Measurements from ENCODE around the gene MORN5. TPM values are rescaled to one million over a fixed set of nuclear protein-coding genes. Genes with fewer than 3 reads are reported as not detected.

MORN5 gene
- total and polyA plus RNA-seq, 4 donors: 17.9 to 22.9 (median 18.6) TPM

DNA sequence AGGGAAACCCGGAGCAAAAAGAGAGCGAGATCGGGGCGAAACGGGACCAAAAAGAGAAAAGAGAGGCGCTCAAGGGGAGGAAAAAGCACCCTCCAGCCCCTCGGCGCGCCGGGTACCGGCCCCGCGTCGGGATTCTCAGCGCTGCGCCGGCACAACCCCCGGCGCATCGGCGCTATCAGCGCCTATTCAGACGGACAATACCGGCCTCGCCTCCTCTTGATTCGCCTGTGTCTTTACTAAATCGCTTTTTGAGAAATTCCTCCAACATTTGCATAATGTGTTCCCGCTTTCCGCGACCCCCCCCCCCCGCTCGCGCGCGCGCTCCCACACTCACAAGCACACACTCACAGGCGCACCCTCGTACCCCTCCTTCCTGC is 68.5 kb downstream of the MORN5 start:
- Histone ChIP-seq H3K9me3 (ENCODE audit: control insufficient read depth in 4 of 4, insufficient read depth in 3 of 4, low read length in 3 of 4) (peaks cover 0 to 5% (median 0%) of the 10 kb centered on the region in 4 donors), H3K4me1 (ENCODE audit: control insufficient read depth in 5 of 5, insufficient read depth in 5 of 5, low read length in 5 of 5) (peaks cover 0 to 10% (median 0%) of the 10 kb centered on the region in 5 donors), H3K4me3 (peak overlapping the region; percentile 52), H3K27me3 (ENCODE audit: control insufficient read depth in 3 of 3, insufficient read depth in 3 of 3, low read length in 2 of 3) (peaks cover 0 to 88% (median 78%) of the 10 kb centered on the region in 3 donors), H3K27ac (ENCODE audit: low read depth in 1 of 2, low read length in 1 of 2) (no peak overlapping the region), H3K9ac (ENCODE audit: insufficient read depth in 1 of 2, low read length in 2 of 2) (no peak overlapping the region), H3K36me3 (ENCODE audit: control insufficient read depth in 4 of 4, insufficient read depth in 4 of 4, low read length in 4 of 4) (no peaks in the 10 kb centered on the region)
- no peak for TF ChIP-seq CTCF (IDR thresholded peaks at IDR 0.05; ENCODE audit: control extremely low read depth, extremely low read depth)
- 0 to 3% methylated on average over 38 of the region's 38 CpGs for WGBS, 2 donors
- ATAC-seq (ENCODE audit: insufficient read depth, low FRiP score) (no peak), DNase-seq (peak in 1 of 3 donors; percentile 14)

DNA sequence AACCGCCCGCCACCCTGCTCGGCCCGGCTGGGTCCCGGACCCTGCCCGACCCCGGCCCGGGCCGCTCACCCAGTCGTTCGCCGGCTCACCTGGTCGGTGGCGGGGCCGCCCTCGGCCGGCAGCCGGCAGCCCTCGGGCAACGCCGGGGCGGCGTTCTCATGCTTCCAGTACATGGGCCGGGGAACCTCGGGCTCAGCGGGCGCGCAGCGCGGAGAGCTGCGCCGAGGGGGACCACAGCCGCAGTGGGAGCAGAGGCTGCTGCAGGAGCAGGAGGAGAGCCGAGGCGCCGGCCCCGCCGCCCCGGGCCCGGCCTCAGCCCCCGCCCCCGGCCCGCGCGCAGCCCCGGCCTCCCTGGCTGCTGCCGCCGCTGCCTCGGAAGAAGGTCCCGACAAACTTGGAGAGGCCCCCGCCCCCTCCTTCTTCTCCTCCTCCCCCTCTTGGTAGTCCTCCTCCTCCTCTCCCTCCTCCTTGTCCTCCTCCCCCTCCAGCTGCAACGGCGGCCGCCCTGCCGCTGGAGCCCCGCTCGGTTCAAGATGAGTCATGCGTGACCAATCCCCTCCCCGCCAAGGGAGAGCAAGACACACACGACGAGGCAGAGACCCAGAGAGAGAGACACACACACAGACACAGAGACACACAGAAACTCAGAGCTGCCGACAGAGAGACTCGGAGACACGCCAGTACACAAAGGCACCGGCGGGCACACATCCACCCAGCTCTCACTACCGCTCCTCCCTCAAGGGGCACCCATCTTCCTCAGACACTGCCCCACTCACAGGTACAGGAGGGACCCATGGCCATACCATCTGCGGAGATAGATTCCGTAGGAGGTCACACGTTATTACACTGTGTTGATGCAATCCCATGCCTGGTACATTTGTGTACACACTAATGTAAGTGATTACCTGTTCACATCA is 69.1 kb downstream of the MORN5 start, which contains the start of gene LHX6:
LHX6 (minus strand) TSS at position 390 of the 917 bp plus-strand sequence; CDS start at position 173, 217 bp downstream.
- DNase-seq: peak; percentile 13 to 49 (median 47)
- Histone ChIP-seq H3K27ac (ENCODE audit: low read depth in 1 of 2, low read length in 1 of 2) (no peak within 1 kb of the TSS), H3K4me3 (peak within 1 kb of the TSS; percentile 52), H3K4me1 (ENCODE audit: control insufficient read depth in 5 of 5, insufficient read depth in 5 of 5, low read length in 5 of 5) (peaks cover 0 to 10% (median 0%) of the 10 kb centered on the region in 5 donors), H3K36me3 (ENCODE audit: control insufficient read depth in 4 of 4, insufficient read depth in 4 of 4, low read length in 4 of 4) (no peaks in the 10 kb centered on the region), H3K9me3 (ENCODE audit: control insufficient read depth in 4 of 4, insufficient read depth in 3 of 4, low read length in 3 of 4) (peaks cover 0 to 5% (median 0%) of the 10 kb centered on the region in 4 donors), H3K9ac (ENCODE audit: insufficient read depth in 1 of 2, low read length in 2 of 2) (no peak within 1 kb of the TSS), H3K27me3 (ENCODE audit: control insufficient read depth in 3 of 3, insufficient read depth in 3 of 3, low read length in 2 of 3) (peaks cover 0 to 89% (median 78%) of the 10 kb centered on the region in 3 donors)
- 6 to 10% methylated on average over 50 to 70 of the region's 70 CpGs for WGBS, 2 donors
- no peak for TF ChIP-seq CTCF (IDR thresholded peaks at IDR 0.05; ENCODE audit: control extremely low read depth, extremely low read depth)
- ATAC-seq (ENCODE audit: insufficient read depth, low FRiP score): peak; percentile 23

GRCh38 chr9:122229485-122229837 is 69.8 kb downstream of the MORN5 start:
- ATAC-seq (ENCODE audit: insufficient read depth, low FRiP score): no peak
- Histone ChIP-seq H3K9me3 (ENCODE audit: control insufficient read depth in 4 of 4, insufficient read depth in 3 of 4, low read length in 3 of 4) (peaks cover 0 to 5% (median 0%) of the 10 kb centered on the region in 4 donors), H3K27ac (ENCODE audit: low read depth in 1 of 2, low read length in 1 of 2) (no peak overlapping the region), H3K9ac (ENCODE audit: insufficient read depth in 1 of 2, low read length in 2 of 2) (no peak overlapping the region), H3K4me1 (ENCODE audit: control insufficient read depth in 5 of 5, insufficient read depth in 5 of 5, low read length in 5 of 5) (peaks cover 0 to 10% (median 0%) of the 10 kb centered on the region in 5 donors), H3K4me3 (no peak overlapping the region), H3K36me3 (ENCODE audit: control insufficient read depth in 4 of 4, insufficient read depth in 4 of 4, low read length in 4 of 4) (no peaks in the 10 kb centered on the region), H3K27me3 (ENCODE audit: control insufficient read depth in 3 of 3, insufficient read depth in 3 of 3, low read length in 2 of 3) (peaks cover 0 to 90% (median 74%) of the 10 kb centered on the region in 3 donors)
- 56 to 74% methylated on average over 4 of the region's 4 CpGs for WGBS, 2 donors
- DNase-seq: no peak
- TF ChIP-seq CTCF (IDR thresholded peaks at IDR 0.05; ENCODE audit: control extremely low read depth, extremely low read depth): no peak
